HPDE6-E6E7 (cell line): ENCODE measurements around the gene SDK1.

Source experiments
- DNase-seq: peaks from one replicate; pipeline ENCODE4 v3.0.0; 2011; ENCODE audit warnings: missing footprints; ENCODE audit errors: extremely low spot score

Gene SDK1

DNA sequence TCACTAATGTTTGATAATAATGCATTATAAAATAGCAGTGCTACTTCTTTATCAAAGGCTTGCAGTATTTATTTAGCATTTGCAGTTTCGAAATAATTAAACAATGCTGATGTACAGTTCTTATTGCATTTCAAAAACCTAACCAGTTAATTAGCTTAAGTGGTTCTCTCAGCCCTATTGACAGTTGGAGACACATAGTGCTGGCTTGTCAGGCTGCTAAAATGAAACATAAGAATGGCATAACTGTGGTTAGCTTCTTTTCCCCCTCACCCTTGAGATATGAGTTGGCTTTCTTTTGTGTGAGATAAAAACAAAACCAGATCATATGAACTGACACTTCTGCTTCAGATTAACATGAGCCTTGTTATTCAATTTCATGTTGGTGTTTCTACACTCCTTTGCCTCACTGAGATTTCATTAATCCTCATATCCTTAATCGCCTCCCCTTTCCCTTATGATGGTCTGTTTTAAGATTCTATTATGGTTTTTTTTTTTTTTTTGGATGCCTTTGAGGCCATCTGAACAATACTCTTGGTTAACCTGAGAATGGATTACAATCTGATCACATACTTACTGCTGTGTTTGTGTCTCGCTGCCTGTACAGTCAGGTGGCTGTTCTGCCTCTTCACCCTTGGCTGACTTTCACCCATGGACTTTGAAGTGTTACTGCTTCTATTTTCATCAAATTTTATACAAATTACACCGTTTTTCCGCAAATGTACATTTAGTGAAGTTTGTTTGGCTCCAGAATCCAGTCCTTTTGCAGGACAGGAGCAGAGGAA lies 108.0 kb downstream of the SDK1 start:
- DNase-seq: no peak

DNA sequence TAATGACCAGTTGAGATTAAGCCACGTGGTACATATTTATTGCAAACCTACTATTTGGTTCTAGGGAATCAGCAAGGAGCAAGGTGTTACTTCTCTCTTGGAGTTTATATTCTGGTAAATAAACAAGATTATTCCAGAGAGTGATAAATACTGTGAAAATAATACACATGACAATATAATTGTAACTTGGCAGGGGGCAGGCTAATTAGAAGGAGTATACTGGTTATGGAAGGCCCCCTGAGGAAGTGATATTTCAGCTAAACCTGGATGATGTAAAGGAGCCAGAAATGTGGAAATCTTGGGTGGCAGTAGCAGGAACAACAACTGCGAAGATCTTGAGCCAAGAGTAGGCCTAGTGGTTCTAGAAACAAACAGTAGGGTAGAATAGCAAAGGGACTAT lies 111.8 kb downstream of the SDK1 start:
- DNase-seq: no peak

DNA sequence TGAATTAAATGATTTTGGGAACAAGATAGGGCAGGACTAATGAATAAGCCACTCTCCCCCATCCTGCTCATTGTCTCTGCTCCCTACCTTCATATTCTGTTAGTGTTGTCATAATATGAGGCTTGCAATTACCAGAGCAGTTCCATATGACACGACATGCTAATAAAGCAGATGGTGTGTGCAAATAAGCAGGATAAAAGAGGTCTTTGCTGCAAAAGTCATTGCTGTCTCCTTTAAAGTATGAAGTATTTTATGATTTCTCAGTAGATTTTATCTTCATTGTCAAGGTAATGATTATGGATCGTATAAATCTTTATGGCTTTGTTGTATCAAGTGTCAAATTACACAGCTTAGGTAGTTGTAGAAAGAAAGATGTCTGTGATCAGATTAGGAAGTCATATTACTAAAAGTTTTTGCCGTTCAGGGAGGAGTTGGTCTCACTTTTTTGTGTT lies 114.8 kb downstream of the SDK1 start:
- DNase-seq: no peak

DNA sequence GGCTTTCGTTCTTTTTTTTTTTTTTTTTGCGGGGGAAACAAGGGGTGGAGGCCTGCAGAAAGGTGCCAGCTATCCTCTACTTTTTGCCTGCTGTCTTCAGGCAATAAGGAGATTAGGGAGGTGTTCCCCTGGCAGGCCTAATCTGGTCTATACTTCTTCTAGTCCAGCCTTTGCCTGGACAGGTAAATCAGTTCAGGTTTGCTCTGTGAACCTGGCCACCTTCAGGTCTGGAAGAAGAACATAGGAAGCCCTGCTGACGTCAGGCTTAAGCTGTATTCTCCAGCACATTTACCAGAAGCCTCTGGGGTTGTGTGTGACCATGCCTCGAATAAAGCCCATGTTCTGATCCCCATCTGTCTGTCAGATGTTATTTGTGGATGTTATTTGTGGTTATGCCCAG lies 115.4 kb downstream of the SDK1 start:
- DNase-seq: no peak

DNA sequence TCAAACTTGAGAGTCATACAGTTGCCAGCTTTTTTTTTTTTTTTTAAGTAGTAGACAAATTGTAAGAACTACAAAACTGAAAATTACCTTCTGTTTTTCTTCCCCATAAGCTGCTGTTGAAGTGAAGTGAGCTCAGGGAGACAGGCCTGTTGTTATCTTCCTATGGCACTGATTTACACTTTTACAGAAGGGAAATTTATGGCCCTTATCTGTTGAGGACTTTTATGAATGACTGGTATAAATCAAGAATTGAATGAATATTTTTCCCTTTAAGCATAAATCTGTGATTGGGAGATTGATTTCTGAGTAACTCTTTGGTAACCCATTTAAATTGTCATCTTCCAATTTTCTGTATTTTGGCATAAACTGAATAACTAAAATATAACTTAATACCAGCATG lies 124.0 kb downstream of the SDK1 start:
- DNase-seq: no peak

DNA sequence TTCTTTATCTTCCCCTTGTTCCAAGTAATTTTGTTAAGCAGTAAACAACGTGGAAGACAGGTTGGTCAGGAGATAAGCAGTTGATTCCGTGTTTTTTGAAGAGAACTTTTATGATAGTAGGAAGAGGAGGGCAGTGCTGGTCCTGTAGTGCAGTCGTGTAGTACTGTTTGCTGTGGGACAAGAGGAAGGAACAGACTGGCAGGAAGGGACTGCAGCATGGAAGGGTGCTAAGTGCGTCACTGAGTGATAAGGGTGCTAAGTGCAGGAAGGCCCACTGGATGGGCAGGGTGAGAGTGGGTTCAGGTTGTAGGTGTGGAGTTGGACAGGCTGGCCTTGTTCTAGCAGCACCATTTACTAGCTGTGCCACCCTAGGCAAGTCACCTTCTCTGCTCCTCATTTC lies 125.0 kb downstream of the SDK1 start:
- DNase-seq: no peak

DNA sequence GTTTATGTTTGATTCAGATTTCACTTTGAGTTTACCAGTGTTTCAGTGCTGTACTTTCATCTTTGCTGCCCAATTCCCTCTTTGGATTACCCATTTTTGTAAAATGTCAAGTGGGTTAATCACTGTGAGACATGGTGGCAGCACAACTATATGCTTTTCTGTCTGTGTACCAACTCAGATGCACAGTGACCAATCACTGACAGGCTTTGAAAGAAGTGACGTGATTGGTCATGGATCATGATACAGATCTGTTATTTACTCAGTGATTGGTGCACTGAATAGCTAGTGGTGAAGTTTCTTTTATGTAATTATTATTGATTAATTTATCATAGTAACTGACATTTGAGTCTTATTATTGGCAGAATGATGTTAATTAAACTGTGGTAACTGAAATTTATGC lies 126.9 kb downstream of the SDK1 start:
- DNase-seq: no peak

DNA sequence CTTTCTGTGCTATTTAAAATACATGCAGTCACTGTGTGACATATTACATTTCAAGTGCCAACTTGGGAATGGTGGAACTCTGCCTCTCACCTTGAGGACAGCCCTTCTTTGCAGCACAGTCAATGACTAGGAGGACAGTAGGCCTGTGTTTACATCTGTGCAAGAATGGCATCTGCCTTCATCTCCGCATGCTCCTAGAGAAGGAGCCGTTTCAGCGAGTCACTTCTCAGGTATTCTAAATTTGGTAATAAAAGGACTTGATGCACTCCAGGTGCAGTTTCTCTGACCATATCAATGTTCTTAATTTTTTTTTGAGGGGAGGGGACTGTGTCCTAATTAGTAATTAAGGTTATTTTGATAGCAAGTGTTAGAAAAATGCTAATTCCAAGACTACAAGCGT lies 128.9 kb downstream of the SDK1 start:
- DNase-seq: no peak

DNA sequence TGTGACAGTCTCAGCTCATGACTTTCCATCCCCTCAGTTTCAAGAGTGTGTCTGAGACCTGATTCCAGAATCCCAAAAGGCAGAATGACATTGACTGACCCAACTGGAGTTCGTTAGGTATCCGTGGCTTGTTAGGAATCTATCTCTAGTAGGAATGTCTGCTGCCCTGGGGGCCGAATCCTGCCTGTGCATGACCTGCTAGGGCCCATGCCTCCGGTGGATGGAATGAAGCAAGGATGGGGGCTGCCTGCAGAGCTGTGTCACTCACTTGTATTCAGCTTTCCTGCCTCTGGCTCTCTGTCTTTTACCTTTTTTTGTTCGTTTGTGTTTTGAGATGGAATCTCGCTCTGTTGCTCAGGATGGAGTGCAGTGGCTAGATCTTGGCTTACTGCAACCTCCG lies 129.5 kb downstream of the SDK1 start:
- DNase-seq: no peak

DNA sequence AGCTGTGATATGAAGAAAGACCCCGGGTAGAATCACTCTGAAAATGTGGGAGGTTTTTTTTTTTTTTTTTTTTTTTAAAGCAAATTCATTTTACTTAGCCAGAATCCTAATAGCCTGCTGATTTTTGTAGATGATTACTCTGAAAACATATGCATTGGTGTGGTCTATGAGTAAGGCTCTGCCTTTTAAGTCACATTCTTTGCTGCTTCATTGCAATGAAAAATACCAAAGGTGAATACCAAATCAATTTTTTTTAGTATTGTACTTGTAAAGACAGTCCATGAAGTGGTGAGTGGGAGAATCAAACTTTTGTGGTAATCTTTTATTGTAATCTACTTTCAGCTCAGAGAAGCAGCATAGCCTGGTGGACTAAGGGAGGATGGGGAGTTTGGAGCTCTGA lies 130.3 kb downstream of the SDK1 start:
- no peak for DNase-seq

DNA sequence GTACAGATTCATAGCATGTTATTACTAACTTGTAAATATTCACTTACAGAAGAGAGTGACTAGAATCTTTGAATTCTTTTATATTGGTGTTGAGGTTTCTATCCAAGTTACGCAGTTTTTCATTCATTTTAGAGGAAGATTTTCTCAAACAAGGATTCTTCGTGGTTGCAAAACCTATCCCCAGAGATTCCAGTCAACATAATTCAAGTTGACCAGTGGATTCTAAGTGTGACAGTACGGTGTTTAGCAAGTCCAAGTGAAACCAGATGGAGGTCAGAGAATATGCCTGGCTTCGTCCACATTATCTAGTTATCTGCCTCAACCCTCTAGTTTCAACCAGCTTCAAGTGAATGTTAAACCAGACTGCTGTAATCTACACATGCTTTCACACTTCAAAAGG lies 131.9 kb downstream of the SDK1 start:
- no peak for DNase-seq

DNA sequence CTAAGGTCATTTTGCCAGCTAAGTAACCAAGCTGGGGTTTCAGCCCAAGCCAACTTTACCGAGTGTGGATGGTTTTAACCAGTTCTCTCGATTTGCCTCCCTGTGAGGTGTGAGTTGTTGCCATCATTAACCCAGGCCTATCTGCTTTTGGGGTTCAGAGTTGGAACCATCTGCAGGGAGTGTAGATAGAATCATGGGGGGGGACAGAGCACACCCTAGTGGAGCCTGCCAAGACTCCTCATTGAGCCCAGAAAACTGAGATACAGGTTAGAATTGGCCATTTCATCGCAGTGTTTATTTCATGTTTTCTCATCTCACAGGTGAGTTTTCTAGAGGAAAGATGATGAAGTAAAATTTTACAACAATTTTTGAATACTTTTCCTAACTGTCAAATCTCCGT lies 133.6 kb downstream of the SDK1 start:
- no peak for DNase-seq

DNA sequence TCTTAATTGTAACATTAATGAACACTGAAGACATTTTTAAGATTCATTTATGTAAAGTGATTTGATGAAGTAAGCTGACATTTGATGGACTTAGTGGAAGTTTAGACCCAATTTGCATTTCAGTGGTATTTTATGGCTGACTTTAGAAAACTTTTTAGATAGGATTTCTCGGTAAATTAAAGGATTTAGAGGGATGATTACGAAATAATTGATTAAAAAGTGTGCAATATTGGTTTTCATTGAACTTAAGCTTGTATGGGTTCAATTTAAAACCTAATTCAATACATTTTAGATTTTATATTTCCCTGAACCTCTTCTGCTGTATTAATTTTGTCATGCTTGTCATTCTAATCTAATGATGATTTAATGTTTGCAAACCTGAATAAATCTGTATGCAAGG lies 135.1 kb downstream of the SDK1 start:
- DNase-seq: no peak

DNA sequence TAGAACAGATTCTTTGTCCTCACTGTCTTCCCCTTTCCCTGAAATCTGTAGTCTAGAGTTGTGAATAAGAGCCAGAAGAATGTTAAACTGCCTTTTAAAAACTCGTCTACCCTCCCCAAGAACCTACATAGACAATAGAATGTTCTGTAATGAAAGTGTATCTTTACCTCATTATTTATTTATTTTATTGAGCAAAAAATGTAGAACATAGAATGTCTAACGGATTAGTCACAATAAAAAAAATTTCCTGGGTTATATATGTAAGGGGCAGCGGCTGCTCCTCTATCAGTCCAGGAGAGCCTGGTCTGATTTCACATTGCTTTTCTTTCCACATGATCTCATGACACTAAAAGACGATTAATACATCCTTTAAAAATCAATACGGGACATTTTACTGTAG lies 135.7 kb downstream of the SDK1 start:
- no peak for DNase-seq

DNA sequence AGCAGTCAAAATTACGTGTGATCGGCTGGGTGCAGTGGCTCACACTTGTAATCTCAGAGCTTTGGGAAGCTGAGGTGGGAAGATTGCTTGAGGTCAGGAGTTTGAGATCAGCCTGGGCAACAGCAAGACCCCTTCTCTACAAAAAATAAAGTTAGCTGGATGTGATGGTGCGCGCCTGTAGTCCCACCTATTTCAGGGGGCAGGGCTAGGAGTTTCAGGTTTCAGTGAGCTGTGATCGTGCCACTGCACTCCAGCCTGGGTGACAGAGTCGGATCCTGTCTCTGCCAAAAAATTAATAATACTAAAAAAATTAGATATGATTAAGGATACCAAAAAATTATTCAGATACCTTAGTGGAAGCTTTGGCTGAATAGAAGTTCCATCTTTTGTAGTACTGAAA lies 136.4 kb downstream of the SDK1 start:
- no peak for DNase-seq

DNA sequence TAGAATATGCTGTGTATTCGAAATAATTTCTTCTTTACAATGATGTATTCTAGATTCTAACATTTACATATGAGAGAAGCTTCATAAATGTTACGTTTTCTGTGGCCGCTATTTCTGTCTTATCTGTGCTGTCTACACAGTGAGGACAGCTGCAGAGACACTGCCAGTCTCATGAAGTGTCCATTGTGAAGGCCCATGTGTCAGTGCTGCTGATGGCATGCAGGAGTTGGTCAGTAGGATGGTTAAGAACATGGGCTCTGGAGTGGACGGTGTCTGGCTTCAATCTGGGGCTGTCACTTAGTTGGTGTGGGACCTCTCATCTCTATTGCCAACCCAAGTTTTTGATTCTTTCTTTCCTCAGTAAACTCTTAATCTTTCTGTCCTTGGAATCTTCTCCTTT lies 137.3 kb downstream of the SDK1 start:
- no peak for DNase-seq

DNA sequence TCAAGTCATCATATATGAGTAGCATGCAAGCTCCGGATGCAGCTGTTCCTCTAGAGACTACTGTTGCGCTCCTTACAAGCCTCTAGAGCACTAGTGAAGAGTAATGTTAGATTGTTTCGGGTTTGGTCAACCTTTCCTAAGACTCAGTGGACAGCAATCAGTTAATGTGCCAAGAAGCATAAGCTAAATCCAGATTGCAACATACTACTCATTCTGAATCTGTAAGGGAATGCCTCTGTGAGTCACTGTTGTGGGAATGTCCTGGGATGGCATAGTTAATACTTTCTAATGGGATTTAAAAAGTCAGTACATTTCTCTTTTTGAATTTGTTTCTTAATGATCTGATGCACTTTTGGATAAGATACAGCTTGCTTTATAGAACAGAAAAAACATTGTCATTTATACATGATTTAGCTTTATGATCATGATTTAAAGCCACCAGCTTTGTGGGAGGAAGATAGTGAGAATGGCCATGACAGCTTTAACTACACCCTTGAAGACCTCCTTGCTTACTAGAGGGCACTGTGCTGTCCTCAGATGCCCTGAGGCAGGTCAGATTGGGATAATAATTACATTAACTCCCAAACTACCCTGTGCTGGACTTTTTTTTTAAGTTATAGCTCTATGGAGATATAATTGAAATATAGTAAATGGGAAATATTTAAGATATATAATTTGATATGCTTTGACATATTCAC lies 138.4 kb downstream of the SDK1 start:
- no peak for DNase-seq

DNA sequence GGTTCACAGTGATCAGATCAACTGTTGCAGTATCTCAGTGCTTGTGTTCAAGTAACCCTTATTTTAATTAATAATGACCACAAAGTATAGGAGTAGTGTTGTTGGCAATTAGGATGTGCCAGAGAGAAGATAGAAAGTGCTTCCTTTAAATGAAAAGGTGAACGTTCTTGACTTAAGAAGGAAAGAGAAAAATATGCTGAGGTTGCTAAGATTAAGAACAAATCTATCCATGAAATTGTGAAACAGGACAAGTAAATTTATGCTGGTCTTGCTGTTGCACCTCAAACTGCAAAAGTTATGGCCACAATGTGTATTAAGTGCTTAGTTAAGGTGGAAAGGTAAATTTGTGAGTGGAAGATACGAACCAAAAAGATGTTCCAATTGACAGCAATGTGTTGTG lies 139.5 kb downstream of the SDK1 start:
- no peak for DNase-seq

DNA sequence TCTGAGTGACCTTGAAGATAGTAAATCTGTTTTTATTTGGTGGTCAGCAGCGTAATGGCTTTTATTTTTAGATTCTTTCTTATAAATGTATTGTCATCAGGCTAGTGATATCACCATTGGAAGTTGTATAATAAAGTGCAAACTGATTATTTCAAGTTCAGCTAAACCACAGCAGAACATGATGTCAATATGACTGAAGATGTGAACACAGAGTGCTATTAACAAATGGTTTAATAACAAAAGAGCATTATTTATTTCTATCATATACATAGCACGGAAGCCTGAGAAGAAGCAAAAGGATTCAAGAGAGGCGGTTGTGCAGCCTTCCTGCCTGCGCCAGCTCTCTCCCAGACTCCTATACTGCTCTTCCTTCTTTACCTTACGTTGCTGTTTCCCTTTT lies 142.7 kb downstream of the SDK1 start:
- no peak for DNase-seq

DNA sequence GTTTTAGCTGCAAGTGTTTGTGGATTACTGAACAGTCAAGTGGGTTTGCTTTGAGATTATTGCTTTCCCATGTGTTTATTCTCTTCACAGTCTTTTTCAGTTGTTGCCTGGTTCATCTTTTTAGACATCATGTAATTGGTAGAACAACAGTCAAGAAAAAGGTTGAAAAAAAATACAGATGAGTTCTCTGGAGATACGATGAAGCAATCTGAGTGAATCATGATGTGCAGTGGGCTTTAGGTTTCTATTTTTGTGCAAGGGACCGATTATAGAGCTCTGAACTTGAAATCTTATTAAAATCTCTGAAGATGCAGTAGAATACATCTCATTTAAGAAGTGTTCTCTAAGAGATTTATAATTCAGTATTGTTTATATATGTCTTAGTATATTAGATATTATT lies 145.7 kb downstream of the SDK1 start:
- no peak for DNase-seq

DNA sequence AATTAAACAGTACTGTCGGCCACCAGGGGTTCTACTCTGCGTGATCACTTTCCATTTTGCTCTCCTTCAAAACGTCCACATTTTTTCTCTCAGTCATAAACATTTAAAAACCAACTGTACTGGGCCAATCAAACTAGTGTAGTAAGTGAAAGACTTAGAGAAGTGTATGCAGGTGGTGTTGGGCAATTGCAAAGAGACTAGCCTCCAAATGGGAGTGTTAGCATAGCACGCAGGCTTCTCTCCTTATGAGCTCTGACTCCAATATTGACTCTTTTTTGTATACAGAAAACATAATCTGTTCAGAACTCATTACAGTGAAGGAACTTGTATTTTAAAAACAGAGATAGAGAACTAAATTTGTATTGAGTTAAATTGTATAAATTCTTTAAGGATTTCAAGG lies 150.6 kb downstream of the SDK1 start:
- no peak for DNase-seq

DNA sequence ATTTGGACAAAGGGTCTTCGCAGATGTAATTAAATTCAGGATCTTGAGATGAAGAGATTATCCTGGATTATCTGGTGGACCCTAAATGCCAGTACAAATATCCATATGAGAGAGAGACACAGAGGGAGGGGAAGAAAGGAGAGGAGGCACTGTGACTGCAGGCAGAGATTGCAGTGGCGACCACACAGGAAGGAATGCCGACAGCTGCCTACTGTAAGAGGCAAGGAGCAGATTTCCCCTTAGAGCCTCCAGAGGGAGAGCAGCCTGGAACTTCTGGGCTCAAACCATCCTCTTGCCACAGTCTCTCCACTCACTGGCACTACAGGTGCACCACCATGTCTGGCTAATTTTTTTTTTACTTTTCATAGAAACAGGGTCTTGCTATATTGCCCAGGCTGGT lies 152.3 kb downstream of the SDK1 start:
- DNase-seq: no peak

DNA sequence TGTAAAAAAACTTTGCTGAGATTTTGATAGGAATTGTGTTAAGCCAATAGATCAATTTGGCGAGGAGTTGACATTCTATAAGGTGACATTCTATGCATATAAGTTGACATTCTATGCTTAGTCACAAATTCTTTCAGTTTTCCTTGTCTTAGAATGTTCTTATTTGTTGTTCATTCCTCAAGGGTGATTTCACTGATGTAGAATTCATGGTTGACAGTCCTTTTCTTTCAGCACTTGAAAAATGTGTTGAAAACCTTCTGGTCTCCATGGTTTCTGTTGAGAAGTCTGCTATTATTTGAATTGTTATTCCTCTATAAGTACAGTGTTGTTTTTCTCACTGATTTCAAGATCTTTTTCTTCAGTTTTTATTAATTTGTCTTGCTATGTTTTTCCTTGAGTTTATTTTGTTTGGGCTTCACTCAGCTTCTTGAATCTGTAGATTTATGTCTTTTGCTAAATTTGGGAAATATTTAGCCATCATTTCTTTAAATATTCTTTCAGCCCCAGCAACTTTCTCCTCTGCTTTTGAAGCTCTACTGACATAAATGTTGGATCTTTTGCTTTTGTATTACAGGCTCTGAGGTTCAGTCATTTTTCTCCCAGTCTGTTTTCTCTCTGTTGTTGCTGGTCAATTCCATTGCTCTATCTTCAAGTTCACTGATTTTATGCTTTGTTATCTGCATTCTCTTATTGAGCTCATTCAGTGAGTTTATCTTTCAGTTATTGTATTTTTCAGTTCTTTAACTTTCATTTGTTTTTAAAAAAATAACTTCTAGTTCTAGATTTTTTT lies 154.9 kb downstream of the SDK1 start:
- no peak for DNase-seq
